ENCODE data around the gene PEDS1. TPM values are rescaled to one million over a fixed set of nuclear protein-coding genes. Genes with fewer than 3 reads are reported as not detected.

Gene PEDS1
- total and polyA plus RNA-seq, 2 of the 13 experiments (the other 11 are each of a cell fraction or from before 2014, with no cell fraction given), result 30.5 to 93.9 TPM

DNA sequence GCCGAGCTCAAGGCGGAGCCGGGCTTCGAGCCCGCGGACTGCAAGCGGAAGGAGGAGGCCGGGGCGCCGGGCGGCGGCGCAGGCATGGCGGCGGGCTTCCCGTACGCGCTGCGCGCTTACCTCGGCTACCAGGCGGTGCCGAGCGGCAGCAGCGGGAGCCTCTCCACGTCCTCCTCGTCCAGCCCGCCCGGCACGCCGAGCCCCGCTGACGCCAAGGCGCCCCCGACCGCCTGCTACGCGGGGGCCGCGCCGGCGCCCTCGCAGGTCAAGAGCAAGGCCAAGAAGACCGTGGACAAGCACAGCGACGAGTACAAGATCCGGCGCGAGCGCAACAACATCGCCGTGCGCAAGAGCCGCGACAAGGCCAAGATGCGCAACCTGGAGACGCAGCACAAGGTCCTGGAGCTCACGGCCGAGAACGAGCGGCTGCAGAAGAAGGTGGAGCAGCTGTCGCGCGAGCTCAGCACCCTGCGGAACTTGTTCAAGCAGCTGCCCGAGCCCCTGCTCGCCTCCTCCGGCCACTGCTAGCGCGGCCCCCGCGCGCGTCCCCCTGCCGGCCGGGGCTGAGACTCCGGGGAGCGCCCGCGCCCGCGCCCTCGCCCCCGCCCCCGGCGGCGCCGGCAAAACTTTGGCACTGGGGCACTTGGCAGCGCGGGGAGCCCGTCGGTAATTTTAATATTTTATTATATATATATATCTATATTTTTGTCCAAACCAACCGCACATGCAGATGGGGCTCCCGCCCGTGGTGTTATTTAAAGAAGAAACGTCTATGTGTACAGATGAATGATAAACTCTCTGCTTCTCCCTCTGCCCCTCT is 38.2 kb upstream of the PEDS1 start (continued):
- TF ChIP-seq FOSL2 (CRISPR knock-in tag; IDR thresholded peaks at IDR 0.05), result peak; percentile 37; the same call in 1 of the 2 replicates
- peak; percentile 36; the same call in 1 of the 2 replicates for TF ChIP-seq RFXAP (CRISPR knock-in tag; IDR thresholded peaks at IDR 0.05; ENCODE audit: borderline replicate concordance)
- no peak for TF ChIP-seq ZNF296 (CRISPR knock-in tag; conservative IDR thresholded peaks at IDR 0.05)
- no peak for TF ChIP-seq ATM (IDR thresholded peaks at IDR 0.05; ENCODE audit: borderline replicate concordance)
- TF ChIP-seq MBNL3 (CRISPR knock-in tag; conservative IDR thresholded peaks at IDR 0.05), result no peak
- no peak for TF ChIP-seq NKX3-1 (CRISPR knock-in tag; IDR thresholded peaks at IDR 0.05)
- TF ChIP-seq ZNF782 (CRISPR knock-in tag; IDR thresholded peaks at IDR 0.05; ENCODE audit: borderline replicate concordance), result peak; percentile 42; the same call in 1 of the 2 replicates
- no peak for TF ChIP-seq IRF1 (CRISPR knock-in tag; IDR thresholded peaks at IDR 0.05; ENCODE audit: low read depth)
- TF ChIP-seq FOXO4 (CRISPR knock-in tag; conservative IDR thresholded peaks at IDR 0.05), result 0 out of 2 replicates have a peak, but pooled peaks have one; percentile 54
- TF ChIP-seq CENPX (CRISPR knock-in tag; IDR thresholded peaks at IDR 0.05), result no peak
- no peak; the same call in 1 of the 2 replicates for TF ChIP-seq RNF2 (conservative IDR thresholded peaks at IDR 0.05; ENCODE audit: low read depth)
- no peak for TF ChIP-seq ZNF850 (CRISPR knock-in tag; conservative IDR thresholded peaks at IDR 0.05)
- no peak for TF ChIP-seq PPARG (CRISPR knock-in tag; conservative IDR thresholded peaks at IDR 0.05)
- peak; percentile 50; the same call in 1 of the 2 replicates for TF ChIP-seq MED1 (CRISPR knock-in tag; IDR thresholded peaks at IDR 0.05)
- TF ChIP-seq HDAC2 (CRISPR knock-in tag; IDR thresholded peaks at IDR 0.05), result no peak
- no peak for TF ChIP-seq ZNF660 (CRISPR knock-in tag; IDR thresholded peaks at IDR 0.05; ENCODE audit: borderline replicate concordance, low read depth)
- TF ChIP-seq HOXA3 (CRISPR knock-in tag; IDR thresholded peaks at IDR 0.05), result peak; percentile 39
- TF ChIP-seq ZSCAN30 (CRISPR knock-in tag; IDR thresholded peaks at IDR 0.05), result no peak
- peak; percentile 58; the same call in 1 of the 2 replicates for TF ChIP-seq KMT2B (CRISPR knock-in tag; IDR thresholded peaks at IDR 0.05)
- TF ChIP-seq SOX6 (IDR thresholded peaks at IDR 0.05), result no peak
- TF ChIP-seq SOX6 (CRISPR knock-in tag; IDR thresholded peaks at IDR 0.05), result no peak
- TF ChIP-seq RCOR2 (CRISPR knock-in tag; IDR thresholded peaks at IDR 0.05), result no peak
- TF ChIP-seq ZBTB21 (CRISPR knock-in tag; IDR thresholded peaks at IDR 0.05), result no peak; the same call in 1 of the 2 replicates
- TF ChIP-seq POLR2A (IDR thresholded peaks at IDR 0.05; ENCODE audit: insufficient read depth in 1 of 2, low read depth in 2 of 2, low read length in 2 of 2), result peak in 1 of 2 experiments; percentile 62; a peak in 1 of 4 replicates
- TF ChIP-seq IRF2 (CRISPR knock-in tag; IDR thresholded peaks at IDR 0.05), result peak; percentile 49; the same call in 1 of the 2 replicates
- TF ChIP-seq NFKB2 (CRISPR knock-in tag; IDR thresholded peaks at IDR 0.05; ENCODE audit: borderline replicate concordance), result peak; percentile 55; the same call in 1 of the 2 replicates
- TF ChIP-seq SIX1 (CRISPR knock-in tag; IDR thresholded peaks at IDR 0.05; ENCODE audit: borderline replicate concordance), result 0 out of 2 replicates have a peak, but pooled peaks have one; percentile 9
- TF ChIP-seq HCFC1 (IDR thresholded peaks at IDR 0.05; ENCODE audit: low read depth, low read length), result no peak
- TF ChIP-seq ZNF20 (CRISPR knock-in tag; IDR thresholded peaks at IDR 0.05), result no peak
- TF ChIP-seq TRAFD1 (CRISPR knock-in tag; IDR thresholded peaks at IDR 0.05; ENCODE audit: borderline replicate concordance), result no peak

Measured in HepG2 (cell line).